Measurements from ENCODE around the gene CFAP20DC.
"Not testable (repeated sequence)": the region's sequence is repeated elsewhere in the genome, so short reads cannot be mapped to it uniquely, and the experiment has no call there.

CFAP20DC gene

GRCh38 chr3:58866079-58866478 lies 183.7 kb downstream of the CFAP20DC start:
- no peak for DNase-seq

GRCh38 chr3:58864480-58864879 lies 185.3 kb downstream of the CFAP20DC start:
- no peak for DNase-seq

GRCh38 chr3:58863206-58863605 lies 186.6 kb downstream of the CFAP20DC start:
- no peak for DNase-seq

- DNase-seq = no peak
These were observed 188.3 kb downstream of the CFAP20DC start for GRCh38 chr3:58861551-58861950.

GRCh38 chr3:58858126-58858525 lies 191.7 kb downstream of the CFAP20DC start:
- DNase-seq = no peak

- no peak for DNase-seq
These were observed 192.4 kb downstream of the CFAP20DC start for GRCh38 chr3:58857402-58857801.

- DNase-seq = no peak
These were observed 201.0 kb downstream of the CFAP20DC start for GRCh38 chr3:58848826-58849225.

GRCh38 chr3:58842050-58842747 lies 207.6 kb downstream of the CFAP20DC start:
- DNase-seq = not testable (repeated sequence)

GRCh38 chr3:58840949-58841348 lies 208.9 kb downstream of the CFAP20DC start:
- no peak for DNase-seq

GRCh38 chr3:58839964-58840363 lies 209.9 kb downstream of the CFAP20DC start:
- no peak for DNase-seq

GRCh38 chr3:58839187-58839586 lies 210.6 kb downstream of the CFAP20DC start:
- no peak for DNase-seq

- DNase-seq = no peak
These were observed 212.0 kb downstream of the CFAP20DC start for GRCh38 chr3:58837856-58838255.

- no peak for DNase-seq
These were observed 212.5 kb downstream of the CFAP20DC start for GRCh38 chr3:58837141-58837843.

GRCh38 chr3:58835086-58835485 lies 214.7 kb downstream of the CFAP20DC start:
- DNase-seq = no peak

- no peak for DNase-seq
These were observed 216.3 kb downstream of the CFAP20DC start for GRCh38 chr3:58833491-58833890.

GRCh38 chr3:58829321-58830000 lies 220.4 kb downstream of the CFAP20DC start:
- DNase-seq = no peak

GRCh38 chr3:58824777-58825176 lies 225.0 kb downstream of the CFAP20DC start:
- DNase-seq = no peak

GRCh38 chr3:58824285-58824684 lies 225.5 kb downstream of the CFAP20DC start:
- no peak for DNase-seq

- DNase-seq = not testable (repeated sequence)
These were observed 243.1 kb downstream of the CFAP20DC start for GRCh38 chr3:58806551-58807244.

- DNase-seq = no peak
These were observed 244.9 kb downstream of the CFAP20DC start for GRCh38 chr3:58804914-58805313.

GRCh38 chr3:58801541-58801940 lies 248.3 kb downstream of the CFAP20DC start:
- no peak for DNase-seq

- no peak for DNase-seq
These were observed 248.9 kb downstream of the CFAP20DC start for GRCh38 chr3:58800940-58801339.

- no peak for DNase-seq
These were observed 249.8 kb downstream of the CFAP20DC start for GRCh38 chr3:58800032-58800431.

Data from effector CD4-positive, alpha-beta T cell (primary cell).